GM23338 (cell line): Measurements from ENCODE around the gene EIF1B. TPM values are rescaled to one million over a fixed set of nuclear protein-coding genes. Genes with fewer than 3 reads are reported as not detected.

ENCODE experiments used
- ATAC-seq: fragments of 200-7000 bp; cut with Tn5 transposase; 3 replicates; pipeline ENCODE4 v1.9.1; 2020
- DNase-seq: peaks from one replicate; pipeline ENCODE4 v3.0.0-alpha.2; 2015; ENCODE audit warnings: low spot score
- H2AFZ ChIP-seq: fragments of 200-600 bp; sonication (generic); 2 replicates; pipeline ENCODE4 v1.8.0; 2016; ENCODE audit warnings: antibody characterized with exemption, mild to moderate bottlenecking, moderate library complexity
- H3F3A ChIP-seq: fragments of 200-600 bp; sonication (generic); replicated peaks from 2 replicates; pipeline ENCODE4 v1.8.0; 2017; ENCODE audit warnings: antibody characterized with exemption, mixed run types, low read depth
- H3K27ac ChIP-seq: fragments of 200-600 bp; sonication (generic); 2 replicates; pipeline ENCODE4 v1.6.1; 2016; ENCODE audit warnings: low read depth
- H3K27me3 ChIP-seq: fragments of 200-600 bp; sonication (generic); 2 replicates; pipeline ENCODE4 v1.8.0; 2016; ENCODE audit warnings: mild to moderate bottlenecking, mixed run types, moderate library complexity; ENCODE audit not compliant: insufficient read depth
- H3K36me3 ChIP-seq: fragments of 200-600 bp; sonication (generic); 2 replicates; pipeline ENCODE4 v1.8.0; 2016; ENCODE audit warnings: mild to moderate bottlenecking; ENCODE audit not compliant: insufficient read depth
- H3K4me1 ChIP-seq: fragments of 200-600 bp; sonication (generic); 2 replicates; pipeline ENCODE4 v1.8.0; 2016; ENCODE audit warnings: mild to moderate bottlenecking, moderate library complexity; ENCODE audit not compliant: insufficient read depth
- H3K4me2 ChIP-seq: fragments of 200-600 bp; sonication (generic); 2 replicates; pipeline ENCODE4 v1.7.1; 2017; ENCODE audit warnings: mixed run types
- H3K4me3 ChIP-seq: fragments of 200-600 bp; sonication (generic); 2 replicates; pipeline ENCODE4 v1.6.1; 2016; ENCODE audit warnings: mixed run types
- H3K79me2 ChIP-seq: fragments of 200-600 bp; sonication (generic); replicated peaks from 2 replicates; pipeline ENCODE4 v1.8.0; 2017; ENCODE audit warnings: mild to moderate bottlenecking; ENCODE audit not compliant: insufficient read depth
- H3K9me2 ChIP-seq: fragments of 200-600 bp; sonication (generic); 2 replicates; pipeline ENCODE4 v1.8.0; 2017; ENCODE audit not compliant: insufficient read depth
- H4K20me1 ChIP-seq: fragments of 200-600 bp; sonication (generic); replicated peaks from 2 replicates; pipeline ENCODE4 v1.8.0; 2017; ENCODE audit warnings: mild to moderate bottlenecking; ENCODE audit not compliant: insufficient read depth
- H3K27ac Mint-ChIP-seq: 2 replicates; pipeline ENCODE4 v1.8.0; 2020; ENCODE audit warnings: inconsistent platforms, mild to moderate bottlenecking, moderate library complexity, mixed read lengths
- H3K27me3 Mint-ChIP-seq: 3 replicates; pipeline ENCODE4 v1.8.0; 2022; ENCODE audit warnings: low read depth, mild to moderate bottlenecking, moderate library complexity, mixed read lengths, inconsistent platforms; ENCODE audit not compliant: insufficient read depth, poor library complexity
- H3K36me3 Mint-ChIP-seq: 3 replicates; pipeline ENCODE4 v1.8.0; 2021; ENCODE audit warnings: low read depth, mild to moderate bottlenecking, inconsistent platforms, moderate library complexity, mixed read lengths
- H3K4me1 Mint-ChIP-seq: 3 replicates; pipeline ENCODE4 v1.8.0; 2020; ENCODE audit warnings: mild to moderate bottlenecking, inconsistent platforms, mixed read lengths
- H3K4me3 Mint-ChIP-seq: 3 replicates; pipeline ENCODE4 v1.8.0; 2021; ENCODE audit warnings: moderate library complexity, mild to moderate bottlenecking, inconsistent platforms, mixed read lengths
- H3K9me3 Mint-ChIP-seq: 3 replicates; pipeline ENCODE4 v1.8.0; 2020; ENCODE audit warnings: moderate library complexity, mild to moderate bottlenecking, inconsistent platforms, mixed read lengths
- CTCF ChIP-seq, 2 experiments: fragments of 200-600 bp in 1 of 2; sonication (generic) in 1 of 2; conservative IDR thresholded peaks; 2 replicates each; pipeline versions ENCODE4 v1.5.1 to v1.6.1; 2016 to 2017; ENCODE audit warnings: antibody characterized with exemption in 2 of 2, low read depth in 2 of 2, mild to moderate bottlenecking in 2 of 2, moderate library complexity in 1 of 2
- ETS1 ChIP-seq: IDR thresholded peaks from 2 replicates; pipeline ENCODE4 v1.6.1; 2016; ENCODE audit warnings: antibody characterized with exemption
- EZH2 ChIP-seq: fragments of 200-600 bp; sonication (generic); IDR thresholded peaks from one replicate; pipeline ENCODE4 v1.8.0; 2017; ENCODE audit warnings: antibody characterized with exemption, mild to moderate bottlenecking, low read depth; ENCODE audit not compliant: unreplicated experiment
- EZH2phosphoT487 ChIP-seq: fragments of 200-600 bp; sonication (generic); IDR thresholded peaks from one replicate; pipeline ENCODE4 v1.8.1; 2018; ENCODE audit warnings: antibody characterized with exemption; ENCODE audit not compliant: unreplicated experiment
- JUNB ChIP-seq: IDR thresholded peaks from one replicate; pipeline ENCODE4 v1.6.1; 2016; ENCODE audit warnings: antibody characterized with exemption; ENCODE audit not compliant: unreplicated experiment
- NANOG ChIP-seq: IDR thresholded peaks from 2 replicates; pipeline ENCODE4 v1.6.1; 2016; ENCODE audit warnings: antibody characterized with exemption, borderline replicate concordance
- POLR2AphosphoS5 ChIP-seq: IDR thresholded peaks from 2 replicates; pipeline ENCODE4 v1.6.1; 2016; ENCODE audit warnings: antibody characterized with exemption, low read depth
- ZNF114 ChIP-seq: fragments of 250-450 bp; sonication (Bioruptor Pico); IDR thresholded peaks from 2 replicates; pipeline ENCODE4 v1.5.0; 2020; ENCODE audit warnings: mild to moderate bottlenecking, moderate library complexity
- ZNF331 ChIP-seq: fragments of 250-450 bp; sonication (Bioruptor Pico); IDR thresholded peaks from 2 replicates; pipeline ENCODE4 v1.5.0; 2020; ENCODE audit warnings: low read depth, mild to moderate bottlenecking, moderate library complexity
- ZNF462 ChIP-seq: fragments of 250-450 bp; sonication (Bioruptor Pico); IDR thresholded peaks from 2 replicates; pipeline ENCODE4 v1.5.0; 2020; ENCODE audit warnings: mild to moderate bottlenecking, moderate library complexity
- polyA plus RNA-seq: library from polyadenylated mRNA; unstranded; fragments of >200 nt; fragmentation: Nextera tagmentation; extraction: Ambion mirVana; gene quantifications from 2 replicates; pipeline ENCODE4 v1.2.1, GENCODE V29; 2016
- total RNA-seq: library from RNA; depleted of rRNA; stranded (reverse); fragments of >200 nt; shearing (Covaris generic); gene quantifications from 2 replicates; pipeline ENCODE4 v1.2.3, GENCODE V29; 2014

EIF1B gene
- total and polyA plus RNA-seq, 2 experiments from 2014 or later, result 24.4 to 229 TPM

- TF ChIP-seq ZNF462 (no peak), JUNB (no peak), EZH2phosphoT487 (no peak), ZNF114 (CRISPR knock-in tag) (no peak), NANOG (no peak), CTCF (conservative IDR thresholded peaks at IDR 0.05; ENCODE audit: low read depth in 2 of 2) (no peak)
Measured at GRCh38 chr3:40298075-40298474, 11.4 kb upstream of the EIF1B start (continued).

- Mint-ChIP-seq H3K4me3 (no peak overlapping the region), H3K9me3 (no peaks in the 10 kb centered on the region; the same call in 2 of the 3 replicates), H3K27ac (peak overlapping the region; percentile 5; the same call in 1 of the 2 replicates), H3K36me3 (no peaks in the 10 kb centered on the region; the same call in 2 of the 3 replicates), H3K27me3 (no peaks in the 10 kb centered on the region), H3K4me1 (no peaks in the 10 kb centered on the region)
- H3K4me2 ChIP-seq, result no peak overlapping the region
- DNase-seq (no peak), ATAC-seq (no peak)
- no peaks in the 10 kb centered on the region for H3F3A ChIP-seq
- no peaks in the 10 kb centered on the region for H3K79me2 ChIP-seq
- no peak overlapping the region for H3K4me3 ChIP-seq
- H3K9me2 ChIP-seq, result no peaks in the 10 kb centered on the region
- no peaks in the 10 kb centered on the region for H3K4me1 ChIP-seq
- 0 out of 2 replicates have a peak overlapping the region, but pooled peaks have one; percentile 14 for H2AFZ ChIP-seq
- no peak overlapping the region for H3K27ac ChIP-seq
- no peaks in the 10 kb centered on the region for H4K20me1 ChIP-seq
- no peaks in the 10 kb centered on the region for H3K36me3 ChIP-seq
- no peaks in the 10 kb centered on the region for H3K27me3 ChIP-seq
- TF ChIP-seq ZNF331 (no peak), JUNB (no peak), POLR2AphosphoS5 (no peak), EZH2phosphoT487 (no peak), CTCF (conservative IDR thresholded peaks at IDR 0.05; ENCODE audit: low read depth in 2 of 2) (no peak), ETS1 (no peak), ZNF114 (CRISPR knock-in tag) (no peak), EZH2 (no peak)
Measured at GRCh38 chr3:40299130-40299720, 10.3 kb upstream of the EIF1B start.
